Measurements from ENCODE around the gene SLC8A1.
A peak's percentile ranks its signal among the peaks of the same experiment; 100 is the strongest.
"Not testable (repeated sequence)": the region's sequence is repeated elsewhere in the genome, so short reads cannot be mapped to it uniquely, and the experiment has no call there.

The SLC8A1 gene

GRCh38 chr2:40106061-40106460 lies 345.8 kb downstream of the SLC8A1 start:
- DNase-seq (ENCODE audit: low spot score), result no peak

GRCh38 chr2:40105593-40105992 lies 346.3 kb downstream of the SLC8A1 start:
- DNase-seq (ENCODE audit: low spot score), result no peak

- no peak for DNase-seq (ENCODE audit: low spot score)
Observed at GRCh38 chr2:40103590-40103989, 348.3 kb downstream of the SLC8A1 start.

GRCh38 chr2:40103163-40103562 lies 348.7 kb downstream of the SLC8A1 start:
- no peak for DNase-seq (ENCODE audit: low spot score)

GRCh38 chr2:40102447-40102846 lies 349.4 kb downstream of the SLC8A1 start:
- no peak for DNase-seq (ENCODE audit: low spot score)

GRCh38 chr2:40101131-40101575 lies 350.7 kb downstream of the SLC8A1 start:
- no peak for DNase-seq (ENCODE audit: low spot score)

- DNase-seq (ENCODE audit: low spot score), result no peak
Observed at GRCh38 chr2:40100676-40101075, 351.2 kb downstream of the SLC8A1 start.

- DNase-seq (ENCODE audit: low spot score), result no peak
Observed at GRCh38 chr2:40098786-40099470, 353.0 kb downstream of the SLC8A1 start.

- no peak for DNase-seq (ENCODE audit: low spot score)
Observed at GRCh38 chr2:40097691-40098385, 354.1 kb downstream of the SLC8A1 start.

GRCh38 chr2:40096360-40096759 lies 355.5 kb downstream of the SLC8A1 start:
- DNase-seq (ENCODE audit: low spot score), result peak; percentile 1

- no peak for DNase-seq (ENCODE audit: low spot score)
Observed at GRCh38 chr2:40095000-40095399, 356.9 kb downstream of the SLC8A1 start.

GRCh38 chr2:40094451-40094850 lies 357.4 kb downstream of the SLC8A1 start:
- DNase-seq (ENCODE audit: low spot score), result no peak

GRCh38 chr2:40093021-40093675 lies 358.7 kb downstream of the SLC8A1 start:
- DNase-seq (ENCODE audit: low spot score), result no peak

GRCh38 chr2:40090044-40090443 lies 361.8 kb downstream of the SLC8A1 start:
- DNase-seq (ENCODE audit: low spot score), result no peak

GRCh38 chr2:40087927-40088326 lies 364.0 kb downstream of the SLC8A1 start:
- no peak for DNase-seq (ENCODE audit: low spot score)

- DNase-seq (ENCODE audit: low spot score), result no peak
Observed at GRCh38 chr2:40087434-40087833, 364.5 kb downstream of the SLC8A1 start.

GRCh38 chr2:40085786-40086185 lies 366.1 kb downstream of the SLC8A1 start:
- DNase-seq (ENCODE audit: low spot score), result no peak

- not testable (repeated sequence) for DNase-seq (ENCODE audit: low spot score)
Observed at GRCh38 chr2:40073336-40073735, 378.6 kb downstream of the SLC8A1 start.

- no peak for DNase-seq (ENCODE audit: low spot score)
Observed at GRCh38 chr2:40072442-40073232, 379.3 kb downstream of the SLC8A1 start.

- DNase-seq (ENCODE audit: low spot score), result no peak
Observed at GRCh38 chr2:40062381-40062780, 389.5 kb downstream of the SLC8A1 start.

- no peak for DNase-seq (ENCODE audit: low spot score)
Observed at GRCh38 chr2:40049781-40050180, 402.1 kb downstream of the SLC8A1 start.

- no peak for DNase-seq (ENCODE audit: low spot score)
Observed at GRCh38 chr2:40048506-40048905, 403.4 kb downstream of the SLC8A1 start.

All from RKO (cell line).